GM18907 (cell line): ENCODE measurements around the gene ENGASE.

Experiments used
- ATAC-seq: cut with Tn5 transposase; IDR thresholded peaks from one replicate; pipeline ENCODE4 v1.9.1; 2021; ENCODE audit warnings: mild to moderate bottlenecking, moderate library complexity; ENCODE audit not compliant: unreplicated experiment

Gene ENGASE

GRCh38 chr17:79133214-79133613 lies 58.6 kb downstream of the ENGASE start:
- ATAC-seq, result no peak

DNA sequence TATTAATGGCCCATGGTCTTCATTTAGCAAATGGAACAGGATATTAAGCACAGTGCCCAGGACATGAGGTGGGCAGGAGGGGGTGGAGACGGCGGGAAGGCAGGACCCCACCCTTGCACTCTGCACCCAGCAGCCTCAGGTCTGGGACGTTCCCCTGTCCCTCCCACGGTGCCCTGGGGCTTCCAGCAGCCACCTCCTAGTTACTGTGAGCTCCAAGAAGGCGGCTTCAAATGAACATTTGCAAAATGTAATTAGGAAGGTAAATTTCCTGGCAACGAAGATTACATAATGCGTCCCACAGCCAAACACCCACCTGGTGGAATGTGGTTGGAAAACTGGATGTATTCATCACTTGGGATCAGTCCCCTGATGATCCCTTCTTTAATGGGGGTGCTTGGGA lies 59.4 kb downstream of the ENGASE start:
- no peak for ATAC-seq

DNA sequence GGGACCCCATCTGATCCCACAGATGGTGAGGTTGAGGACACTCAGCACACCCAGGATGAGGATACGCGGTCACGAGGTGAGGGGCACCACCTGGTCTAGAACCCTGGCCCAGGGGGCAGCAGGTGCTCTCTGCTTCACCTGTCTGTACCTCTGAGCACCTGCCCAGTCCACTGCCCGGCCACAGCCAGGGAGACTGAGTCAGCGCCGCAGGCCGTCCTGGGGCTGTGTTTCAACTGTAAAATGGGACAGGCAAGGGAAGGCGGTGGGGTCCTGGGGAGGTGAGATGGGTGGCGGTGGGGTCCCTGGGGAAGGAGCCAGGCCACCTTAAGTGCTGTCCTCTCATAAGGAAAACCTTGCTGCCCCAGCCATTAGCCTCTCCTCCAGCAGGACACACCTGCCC lies 60.4 kb downstream of the ENGASE start:
- ATAC-seq, result no peak

DNA sequence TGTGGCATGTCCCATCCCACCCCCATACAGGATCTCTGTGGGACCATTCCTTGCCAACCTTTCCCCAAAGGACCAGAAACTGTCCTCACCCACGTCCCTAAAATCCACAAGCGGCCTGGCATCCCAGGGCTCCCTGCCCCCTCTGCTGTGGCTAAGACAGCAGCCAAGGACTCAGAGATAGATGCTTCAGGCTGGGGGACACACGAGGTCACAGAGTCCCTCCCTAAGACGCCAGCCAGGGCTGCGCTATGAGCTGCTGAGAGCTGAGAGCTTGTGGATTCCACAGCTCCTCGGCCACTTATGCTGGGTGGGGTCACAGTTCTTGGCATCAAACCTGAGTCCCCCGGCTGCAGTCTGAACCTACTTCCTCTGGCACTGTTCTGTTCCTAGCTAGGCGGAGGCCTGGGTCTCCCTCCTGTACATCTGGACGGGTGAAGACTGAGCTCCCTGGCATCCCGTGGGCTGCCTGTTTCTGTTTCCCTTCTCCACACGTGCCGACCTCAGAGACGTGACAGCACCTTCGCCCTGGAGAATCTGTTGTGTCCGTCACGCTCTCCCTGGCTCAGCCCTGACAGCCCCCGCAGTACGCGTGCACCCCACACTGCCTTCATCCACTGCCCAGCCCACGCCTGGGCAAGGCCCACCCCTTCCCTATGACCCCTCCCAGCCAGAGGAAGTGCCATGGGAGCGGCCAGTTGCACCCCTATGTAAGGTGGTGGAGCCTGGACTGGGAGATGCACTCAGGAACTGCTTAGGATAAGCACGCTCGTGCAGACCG lies 61.2 kb downstream of the ENGASE start:
- no peak for ATAC-seq
